SU-DHL-6 (cell line): ENCODE measurements around the gene MXD1.

Source experiments
- CTCF ChIP-seq: fragments of 200-600 bp; sonication (generic); IDR thresholded peaks from one replicate; pipeline ENCODE4 v1.5.1; 2017; ENCODE audit warnings: antibody characterized with exemption, mild to moderate bottlenecking, low read length, moderate library complexity; ENCODE audit not compliant: insufficient read depth, poor library complexity, severe bottlenecking
- EZH2phosphoT487 ChIP-seq: fragments of 200-600 bp; sonication (generic), shearing (Covaris generic); conservative IDR thresholded peaks from 2 replicates; pipeline ENCODE4 v1.6.1; 2018; ENCODE audit warnings: mild to moderate bottlenecking, antibody characterized with exemption, low read length, moderate library complexity, mixed read lengths

GRCh38 chr2:69945441-69945840 lies 30.5 kb downstream of the MXD1 start:
- no peak for TF ChIP-seq CTCF
- no peak for TF ChIP-seq EZH2phosphoT487
